Osteoblast (primary cell): ENCODE measurements around the gene DEAF1. TPM values are rescaled to one million over a fixed set of nuclear protein-coding genes. Genes with fewer than 3 reads are reported as not detected.

Experiments
- DNase-seq: peaks from one replicate; pipeline ENCODE4 v3.0.0; 2011; ENCODE audit warnings: low spot score, mixed read lengths; ENCODE audit not compliant: insufficient read length; ENCODE audit errors: missing footprints
- H2AFZ ChIP-seq: 2 replicates; pipeline ENCODE4 v1.6.0; 2011; ENCODE audit warnings: mild to moderate bottlenecking, low read length
- H3K27ac ChIP-seq: 2 replicates; pipeline ENCODE4 v1.5.1; 2011; ENCODE audit warnings: mild to moderate bottlenecking, low read depth, low read length, moderate library complexity
- H3K27me3 ChIP-seq: 2 replicates; pipeline ENCODE4 v1.6.0; 2012; ENCODE audit warnings: mild to moderate bottlenecking, control low read depth, inconsistent platforms, low read length, moderate library complexity; ENCODE audit not compliant: insufficient read depth
- H3K36me3 ChIP-seq: 2 replicates; pipeline ENCODE4 v1.5.1; 2011; ENCODE audit warnings: mild to moderate bottlenecking, low read length, control low read depth, moderate library complexity; ENCODE audit not compliant: insufficient read depth
- H3K4me1 ChIP-seq: 2 replicates; pipeline ENCODE4 v1.5.1; 2011; ENCODE audit warnings: mild to moderate bottlenecking, low read length, control low read depth, moderate library complexity; ENCODE audit not compliant: insufficient read depth
- H3K4me2 ChIP-seq: 2 replicates; pipeline ENCODE4 v1.6.0; 2011; ENCODE audit warnings: mild to moderate bottlenecking, low read length; ENCODE audit not compliant: insufficient read depth
- H3K4me3 ChIP-seq: fragments of 200-600 bp; sonication (generic); 3 replicates; pipeline ENCODE4 v1.5.1; 2012; ENCODE audit warnings: mild to moderate bottlenecking, low read length, inconsistent platforms; ENCODE audit not compliant: insufficient read depth
- H3K79me2 ChIP-seq: 2 replicates; pipeline ENCODE4 v1.6.0; 2012; ENCODE audit warnings: mild to moderate bottlenecking, low read length, control low read depth, inconsistent platforms; ENCODE audit not compliant: insufficient read depth
- H3K9me3 ChIP-seq: 2 replicates; pipeline ENCODE4 v1.5.1; 2011; ENCODE audit warnings: low read depth, low read length, control low read depth
- H4K20me1 ChIP-seq: 2 replicates; pipeline ENCODE4 v1.6.0; 2012; ENCODE audit warnings: mild to moderate bottlenecking, low read length, control low read depth; ENCODE audit not compliant: insufficient read depth
- total RNA-seq: library from RNA; depleted of rRNA; stranded (reverse); fragments of >200 nt; gene quantifications from 2 replicates; pipeline ENCODE4 v1.2.3, GENCODE V29; 2012
- TF ChIP-seq, protein P1 (sequence below): IDR thresholded peaks from 2 replicates; pipeline ENCODE4 v1.5.1; 2011; ENCODE audit warnings: mild to moderate bottlenecking, low read depth, low read length, moderate library complexity; ENCODE audit errors: extremely low read depth

DEAF1 gene
- total RNA-seq, 1 donor, result 44.2 TPM

DNA sequence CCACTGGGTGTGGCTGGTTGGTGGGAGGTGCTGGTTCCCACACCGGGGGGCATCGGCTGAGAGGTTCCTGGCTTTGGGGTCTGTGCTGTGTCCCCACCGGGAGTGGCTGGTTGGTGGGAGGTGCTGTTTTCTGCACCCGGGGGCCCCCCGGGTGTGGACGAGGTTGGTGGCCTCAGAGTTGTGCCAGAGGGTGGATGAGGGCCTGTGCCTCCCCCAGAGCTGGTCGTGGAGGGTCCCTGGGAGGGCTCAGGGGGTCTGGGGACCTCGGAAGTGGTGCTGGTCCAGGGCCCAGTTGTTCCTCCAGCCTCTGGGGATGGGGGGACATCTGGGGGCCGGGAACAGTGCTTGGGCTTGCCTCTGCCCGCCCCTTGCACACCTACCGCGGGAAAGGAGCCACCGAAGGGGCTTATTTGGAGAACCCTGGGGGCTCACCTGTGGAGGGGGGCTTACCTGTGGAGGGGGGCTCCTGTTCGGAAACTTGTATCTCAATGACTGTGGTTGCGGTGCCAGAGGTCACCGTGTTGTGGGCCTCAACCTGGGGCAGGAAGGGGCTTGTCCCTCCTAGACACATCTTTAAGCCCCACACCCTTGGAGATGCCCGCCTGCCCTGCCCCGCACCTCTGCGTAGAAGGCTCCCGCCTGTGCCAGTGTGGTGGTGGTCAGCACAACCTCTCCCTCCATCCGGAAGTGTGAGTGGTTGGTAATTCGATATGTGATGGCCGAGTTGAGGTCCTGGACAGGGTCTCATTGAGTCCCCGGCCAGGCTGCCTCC lies 76.0 kb downstream of the DEAF1 start:
- Histone ChIP-seq H4K20me1 (peaks cover 14% of the 10 kb centered on the region), H3K79me2 (no peaks in the 10 kb centered on the region), H3K27me3 (no peaks in the 10 kb centered on the region), H3K36me3 (no peaks in the 10 kb centered on the region), H3K9me3 (no peaks in the 10 kb centered on the region), H2AFZ (no peak overlapping the region), H3K4me1 (peaks cover 10% of the 10 kb centered on the region), H3K27ac (no peak overlapping the region), H3K4me2 (no peak overlapping the region), H3K4me3 (no peak overlapping the region)
- TF ChIP-seq, protein P1, sequence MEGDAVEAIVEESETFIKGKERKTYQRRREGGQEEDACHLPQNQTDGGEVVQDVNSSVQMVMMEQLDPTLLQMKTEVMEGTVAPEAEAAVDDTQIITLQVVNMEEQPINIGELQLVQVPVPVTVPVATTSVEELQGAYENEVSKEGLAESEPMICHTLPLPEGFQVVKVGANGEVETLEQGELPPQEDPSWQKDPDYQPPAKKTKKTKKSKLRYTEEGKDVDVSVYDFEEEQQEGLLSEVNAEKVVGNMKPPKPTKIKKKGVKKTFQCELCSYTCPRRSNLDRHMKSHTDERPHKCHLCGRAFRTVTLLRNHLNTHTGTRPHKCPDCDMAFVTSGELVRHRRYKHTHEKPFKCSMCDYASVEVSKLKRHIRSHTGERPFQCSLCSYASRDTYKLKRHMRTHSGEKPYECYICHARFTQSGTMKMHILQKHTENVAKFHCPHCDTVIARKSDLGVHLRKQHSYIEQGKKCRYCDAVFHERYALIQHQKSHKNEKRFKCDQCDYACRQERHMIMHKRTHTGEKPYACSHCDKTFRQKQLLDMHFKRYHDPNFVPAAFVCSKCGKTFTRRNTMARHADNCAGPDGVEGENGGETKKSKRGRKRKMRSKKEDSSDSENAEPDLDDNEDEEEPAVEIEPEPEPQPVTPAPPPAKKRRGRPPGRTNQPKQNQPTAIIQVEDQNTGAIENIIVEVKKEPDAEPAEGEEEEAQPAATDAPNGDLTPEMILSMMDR, result no peak
- no peak for DNase-seq

DNA sequence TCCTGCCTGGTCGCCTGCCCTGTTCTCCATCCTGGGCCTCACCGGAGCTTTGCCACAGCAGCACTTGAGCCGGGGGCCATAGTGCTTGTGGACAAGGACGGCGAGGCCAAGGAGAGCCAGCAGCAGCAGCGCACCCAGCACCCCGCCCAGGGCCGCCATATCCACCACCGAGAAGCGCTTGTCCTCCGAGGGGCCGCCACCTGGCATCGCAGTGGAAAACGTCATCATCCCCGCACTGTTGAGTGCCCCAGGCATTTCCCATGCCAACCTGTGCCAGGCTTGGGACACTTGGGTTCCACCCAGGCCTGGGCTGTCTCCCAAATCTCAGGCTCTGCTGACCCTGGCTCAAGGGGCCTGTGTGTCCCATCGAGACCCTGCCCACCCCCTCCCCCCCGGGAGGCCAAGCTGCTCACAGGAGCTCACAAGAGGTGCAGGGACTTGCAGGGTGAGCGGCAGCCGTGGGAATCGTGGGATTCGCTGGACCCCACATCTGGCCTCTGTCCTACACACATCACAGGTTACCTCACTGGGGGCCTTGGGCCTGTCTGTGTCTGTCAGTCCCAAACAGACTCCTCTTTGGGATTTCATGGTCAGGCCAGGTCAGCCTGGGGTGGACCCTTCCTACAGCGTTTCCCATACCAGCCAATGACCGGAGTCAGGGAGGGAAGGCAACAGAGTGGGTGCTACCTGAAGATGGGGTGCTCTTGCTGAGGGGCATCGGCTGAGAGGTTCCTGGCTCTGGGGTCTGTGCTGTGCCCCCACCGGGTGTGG lies 76.9 kb downstream of the DEAF1 start:
- TF ChIP-seq, protein P1, result no peak
- Histone ChIP-seq H2AFZ (no peak overlapping the region), H3K9me3 (no peaks in the 10 kb centered on the region), H3K4me3 (no peak overlapping the region), H3K4me2 (no peak overlapping the region), H3K79me2 (no peaks in the 10 kb centered on the region), H3K27me3 (no peaks in the 10 kb centered on the region), H4K20me1 (peaks cover 16% of the 10 kb centered on the region), H3K4me1 (peaks cover 10% of the 10 kb centered on the region), H3K36me3 (peaks cover 3% of the 10 kb centered on the region), H3K27ac (no peak overlapping the region)
- DNase-seq, result peak; percentile 89

DNA sequence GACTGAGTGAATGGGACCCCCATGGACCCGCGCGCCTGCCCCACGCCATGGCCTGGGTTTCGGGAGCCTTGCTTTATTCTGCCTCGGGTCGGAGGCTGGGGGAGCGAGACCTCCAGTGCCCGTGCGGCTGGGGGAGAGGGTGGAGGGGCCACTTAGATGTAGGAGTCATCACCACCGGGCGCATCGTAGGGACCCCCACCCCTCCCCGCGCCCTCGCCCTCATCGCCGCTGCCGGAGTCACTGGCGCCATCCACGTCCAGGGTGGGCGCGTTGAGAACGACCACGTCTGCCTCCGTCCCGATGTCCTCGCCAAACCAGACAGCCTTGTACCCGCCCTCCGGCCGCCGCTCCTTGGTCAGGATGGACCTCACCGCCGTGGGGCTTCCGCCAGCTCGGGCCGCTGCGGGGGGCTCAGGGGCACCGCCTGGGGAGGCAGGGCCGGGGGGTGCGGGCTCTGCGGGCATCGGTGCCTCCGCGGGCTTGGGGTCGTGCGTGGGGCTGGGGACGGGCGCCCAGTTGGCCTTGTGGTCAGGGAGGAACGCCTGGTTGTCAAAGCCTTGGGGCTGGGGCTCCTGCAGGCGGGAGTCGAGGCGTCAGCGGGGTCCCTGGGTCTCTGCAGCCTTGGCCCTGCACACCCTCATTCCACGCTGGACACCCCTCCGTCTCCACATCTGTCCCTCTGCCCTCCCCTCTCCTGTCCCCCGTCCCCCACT lies 77.7 kb downstream of the DEAF1 start:
- DNase-seq, result no peak
- H2AFZ ChIP-seq, result no peak overlapping the region
- H3K27ac ChIP-seq, result no peak overlapping the region
- H3K79me2 ChIP-seq, result no peaks in the 10 kb centered on the region
- peaks cover 9% of the 10 kb centered on the region for H3K36me3 ChIP-seq
- TF ChIP-seq, protein P1, result no peak
- H3K4me1 ChIP-seq, result peaks cover 10% of the 10 kb centered on the region
- H3K27me3 ChIP-seq, result no peaks in the 10 kb centered on the region
- H3K4me2 ChIP-seq, result no peak overlapping the region
- no peaks in the 10 kb centered on the region for H3K9me3 ChIP-seq
- peaks cover 24% of the 10 kb centered on the region for H4K20me1 ChIP-seq
- no peak overlapping the region for H3K4me3 ChIP-seq
